Esophagus squamous epithelium (tissue), 4 donors: ENCODE results near the gene FAM89A.

ENCODE experiments used
- CTCF ChIP-seq, 6 experiments: fragments of 450-650 bp in 4 of 6; fragments of 200-600 bp in 2 of 6; sonication (generic) in 2 of 6; IDR thresholded peaks; one replicate each; pipeline ENCODE4 v1.5.1; 2016 to 2019; ENCODE audit warnings: antibody characterized with exemption in 6 of 6, mild to moderate bottlenecking in 4 of 6, moderate library complexity in 4 of 6
- POLR2A ChIP-seq, 4 donors: fragments of 450-650 bp; IDR thresholded peaks; one replicate each; pipeline ENCODE4 v1.6.1; 2017; ENCODE audit warnings: antibody characterized with exemption in 4 of 4, mild to moderate bottlenecking in 4 of 4, moderate library complexity in 3 of 4

DNA sequence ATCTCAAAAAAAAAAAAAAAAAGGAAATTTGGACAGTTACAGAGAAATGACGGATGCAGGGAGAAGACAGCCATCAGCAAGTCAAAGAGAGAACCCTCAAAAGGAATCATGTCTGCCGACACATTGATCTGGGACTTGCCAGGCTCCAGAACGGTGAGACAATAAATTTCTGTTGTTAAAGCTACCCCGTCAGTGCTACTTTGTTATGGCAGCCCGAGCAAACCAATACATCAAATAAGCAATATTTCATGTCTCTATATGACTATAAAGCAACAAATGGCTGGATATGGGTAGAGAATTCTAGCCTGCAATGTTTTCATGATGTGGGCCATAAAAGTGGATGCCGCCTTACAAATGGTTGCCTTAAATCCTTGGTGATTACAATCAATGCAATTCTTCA is 23.3 kb upstream of the FAM89A start:
- no peak for TF ChIP-seq CTCF (IDR thresholded peaks at IDR 0.05)
- TF ChIP-seq POLR2A (IDR thresholded peaks at IDR 0.05): no peak
